CD14-positive monocyte (primary cell): ENCODE data around the gene IGF2BP3. TPM values are rescaled to one million over a fixed set of nuclear protein-coding genes. Genes with fewer than 3 reads are reported as not detected.
A peak's percentile ranks its signal among the peaks of the same experiment; 100 is the strongest.

Source experiments
- DNase-seq, 3 donors: peaks; one replicate each; pipeline ENCODE4 v3.0.0-alpha.2; 2011 to 2022
- H2AFZ ChIP-seq: 2 replicates; pipeline ENCODE4 v1.6.0; 2012; ENCODE audit warnings: mild to moderate bottlenecking, low read depth, low read length, inconsistent platforms; ENCODE audit not compliant: insufficient read depth, poor library complexity, severe bottlenecking
- H3K27ac ChIP-seq, 2 donors: 1 replicate in 1 of 2; 2 replicates in 1 of 2; pipeline ENCODE4 v1.5.1; 2012 to 2013; ENCODE audit warnings: low read length in 2 of 2, control low read depth in 1 of 2, inconsistent platforms in 1 of 2, low read depth in 1 of 2, mild to moderate bottlenecking in 1 of 2
- H3K27me3 ChIP-seq, 2 donors: one replicate each; pipeline versions ENCODE4 v1.6.0 to v1.6.1; 2011 to 2013; ENCODE audit warnings: low read length in 2 of 2; ENCODE audit not compliant: control insufficient read depth in 2 of 2, insufficient read depth in 2 of 2
- H3K36me3 ChIP-seq, 2 donors: replicated peaks in 1 of 2; 1 replicate in 1 of 2; 2 replicates in 1 of 2; pipeline versions ENCODE4 v1.5.1 to v1.6.1; 2012 to 2013; ENCODE audit warnings: low read length in 2 of 2, control low read depth in 1 of 2, inconsistent platforms in 1 of 2, mild to moderate bottlenecking in 1 of 2; ENCODE audit not compliant: insufficient read depth in 2 of 2, control insufficient read depth in 1 of 2
- H3K4me1 ChIP-seq, 2 donors: 1 replicate in 1 of 2; 2 replicates in 1 of 2; pipeline versions ENCODE4 v1.5.1 to v1.6.1; 2012 to 2013; ENCODE audit warnings: low read length in 2 of 2, control low read depth in 1 of 2, inconsistent platforms in 1 of 2, mild to moderate bottlenecking in 1 of 2, moderate library complexity in 1 of 2; ENCODE audit not compliant: insufficient read depth in 2 of 2, control insufficient read depth in 1 of 2
- H3K4me2 ChIP-seq: replicated peaks from 2 replicates; pipeline ENCODE3; 2012; ENCODE audit warnings: low read length, moderate library complexity, mild to moderate bottlenecking; ENCODE audit not compliant: poor library complexity, severe bottlenecking; ENCODE audit errors: extremely low read depth
- H3K4me3 ChIP-seq, 3 experiments: fragments of 200-600 bp in 1 of 3; sonication (generic) in 1 of 3; replicated peaks in 1 of 3; 1 replicate in 2 of 3; 2 replicates in 1 of 3; pipeline ENCODE4 v1.5.1; 2011 to 2013; ENCODE audit warnings: low read length in 3 of 3, mild to moderate bottlenecking in 3 of 3, control low read depth in 2 of 3, low read depth in 2 of 3, inconsistent platforms in 1 of 3, moderate library complexity in 1 of 3
- H3K79me2 ChIP-seq: 2 replicates; pipeline ENCODE4 v1.6.0; 2012; ENCODE audit warnings: mild to moderate bottlenecking, control low read depth, inconsistent platforms, low read length, moderate library complexity; ENCODE audit not compliant: insufficient read depth
- H3K9ac ChIP-seq: 2 replicates; pipeline ENCODE4 v1.6.0; 2017; ENCODE audit warnings: low read length, mild to moderate bottlenecking; ENCODE audit not compliant: insufficient read depth, poor library complexity, severe bottlenecking
- H3K9me3 ChIP-seq, 2 donors: replicated peaks in 1 of 2; 1 replicate in 1 of 2; 2 replicates in 1 of 2; pipeline versions ENCODE4 v1.5.1 to v1.6.1; 2012 to 2013; ENCODE audit warnings: low read length in 2 of 2, control low read depth in 1 of 2; ENCODE audit not compliant: control insufficient read depth in 1 of 2, insufficient read depth in 1 of 2
- H4K20me1 ChIP-seq: 2 replicates; pipeline ENCODE4 v1.6.0; 2012; ENCODE audit warnings: mild to moderate bottlenecking, low read length, control low read depth, moderate library complexity; ENCODE audit not compliant: insufficient read depth
- H3K27ac Mint-ChIP-seq, 7 donors: one replicate each; pipeline ENCODE4 v1.8.0; 2020; ENCODE audit warnings: mild to moderate bottlenecking in 7 of 7, mixed read lengths in 7 of 7, moderate library complexity in 6 of 7, inconsistent platforms in 2 of 7
- H3K27me3 Mint-ChIP-seq, 3 donors: one replicate each; pipeline ENCODE4 v1.8.0; 2021 to 2022; ENCODE audit warnings: low read depth in 3 of 3, mild to moderate bottlenecking in 3 of 3, mixed read lengths in 3 of 3, moderate library complexity in 3 of 3, inconsistent platforms in 1 of 3
- H3K36me3 Mint-ChIP-seq, 2 donors: one replicate each; pipeline ENCODE4 v1.8.0; 2020; ENCODE audit warnings: mixed read lengths in 2 of 2, inconsistent platforms in 1 of 2, mild to moderate bottlenecking in 1 of 2
- H3K4me1 Mint-ChIP-seq: one replicate; pipeline ENCODE4 v1.8.0; 2020; ENCODE audit warnings: mild to moderate bottlenecking, mixed read lengths
- H3K4me3 Mint-ChIP-seq, 2 donors: one replicate each; pipeline ENCODE4 v1.8.0; 2020; ENCODE audit warnings: mild to moderate bottlenecking in 2 of 2, mixed read lengths in 2 of 2, moderate library complexity in 1 of 2
- H3K9me3 Mint-ChIP-seq, 7 donors: one replicate each; pipeline ENCODE4 v1.8.0; 2020 to 2022; ENCODE audit warnings: mixed read lengths in 7 of 7, mild to moderate bottlenecking in 6 of 7, moderate library complexity in 6 of 7, inconsistent platforms in 2 of 7
- CTCF ChIP-seq: fragments of 200-600 bp; IDR thresholded peaks from one replicate; pipeline ENCODE4 v1.8.0; 2022; ENCODE audit warnings: antibody characterized with exemption, mild to moderate bottlenecking
- WGBS: methylation state at CpG from one replicate; pipeline ENCODE4 v1.1.5; 2013; ENCODE audit warnings: missing lambda C conversion rate; ENCODE audit not compliant: insufficient coverage; 5-methylcytosine and 5-hydroxymethylcytosine counted together
- intact Hi-C, 2 donors: fragments of 100-400 bp; cut with micrococcal nuclease; formaldehyde crosslinking; loops; one replicate each; pipeline versions ENCODE4 v1.15.0 to v1.15.1; 2023
- polyA plus RNA-seq, 3 donors: library from polyadenylated mRNA; depleted of rRNA in 1 of 3; unstranded in 2 of 3; stranded (reverse) in 1 of 3; fragments of 300-500 nt in 2 of 3; fragments of >200 nt in 1 of 3; fragmentation: Illumina TruSeq in 2 of 3; gene quantifications; 1 replicate in 2 of 3; 2 replicates in 1 of 3; pipeline ENCODE4 v1.2.3, GENCODE V29; 2012 to 2021

The IGF2BP3 gene
- polyA plus RNA-seq, 3 donors, result 0.60 to 5.3 (median 3.2) TPM

GRCh38 chr7:23474094-23474828, 4.0 kb upstream of the IGF2BP3 start:
- Histone ChIP-seq H3K36me3 (no peaks in the 10 kb centered on the region), H4K20me1 (no peaks in the 10 kb centered on the region), H3K4me3 (peak overlapping the region; percentile 30 to 73 (median 35)), H3K9ac (no peak overlapping the region), H3K4me2 (peak overlapping the region; percentile 97), H3K79me2 (no peaks in the 10 kb centered on the region), H3K9me3 (peaks cover 0 to 13% of the 10 kb centered on the region in 2 donors), H3K27ac (no peak overlapping the region), H2AFZ (peak overlapping the region; percentile 83), H3K27me3 (peaks cover 75 to 93% of the 10 kb centered on the region in 2 donors), H3K4me1 (peaks cover 36 to 46% of the 10 kb centered on the region in 2 donors)
- peak overlapping the region; percentile 78 to 90 for H3K4me3 Mint-ChIP-seq
- WGBS, result under 1% methylated on average over 56 of the region's 66 CpGs
- H3K36me3 Mint-ChIP-seq, result peaks cover 4 to 20% of the 10 kb centered on the region in 2 donors
- H3K27me3 Mint-ChIP-seq, result peaks cover 74 to 84% (median 75%) of the 10 kb centered on the region in 3 donors
- peak; percentile 86 to 89 (median 87) for DNase-seq
- peaks cover 0 to 38% (median 26%) of the 10 kb centered on the region in 7 donors for H3K9me3 Mint-ChIP-seq
- peaks cover 35% of the 10 kb centered on the region for H3K4me1 Mint-ChIP-seq
- TF ChIP-seq CTCF, result no peak
- peak overlapping the region in 3 of 7 donors; percentile 34 to 82 (median 68) for H3K27ac Mint-ChIP-seq
- intact Hi-C loops, result loop anchor here in 1 of 2 donors (5.0 to 10.0 kb wide), 2 partner anchors 61 to 292 kb away; partner anchors contain the start of genes NUP42 and TRA2A

GRCh38 chr7:23473844-23474093, 3.5 kb upstream of the IGF2BP3 start:
- H3K9me3 ChIP-seq, result peaks cover 0 to 15% of the 10 kb centered on the region in 2 donors
- H3K4me1 ChIP-seq, result peaks cover 41 to 51% of the 10 kb centered on the region in 2 donors
- H3K4me2 ChIP-seq, result peak overlapping the region; percentile 97
- H3K27me3 ChIP-seq, result peaks cover 75 to 93% of the 10 kb centered on the region in 2 donors
- Mint-ChIP-seq H3K27me3 (peaks cover 72 to 85% (median 76%) of the 10 kb centered on the region in 3 donors), H3K4me3 (peak overlapping the region; percentile 78 to 90), H3K4me1 (peaks cover 38% of the 10 kb centered on the region), H3K36me3 (peaks cover 4 to 20% of the 10 kb centered on the region in 2 donors), H3K27ac (no peak overlapping the region), H3K9me3 (peaks cover 0 to 38% (median 27%) of the 10 kb centered on the region in 7 donors)
- no peak overlapping the region for H3K9ac ChIP-seq
- peak overlapping the region; percentile 83 for H2AFZ ChIP-seq
- H3K4me3 ChIP-seq, result peak overlapping the region; percentile 30 to 73 (median 35)
- H4K20me1 ChIP-seq, result no peaks in the 10 kb centered on the region
- TF ChIP-seq CTCF, result no peak
- no peak for DNase-seq
- WGBS, result 2% methylated on average over 22 of the region's 23 CpGs
- H3K36me3 ChIP-seq, result no peaks in the 10 kb centered on the region
- H3K79me2 ChIP-seq, result no peaks in the 10 kb centered on the region
- no peak overlapping the region for H3K27ac ChIP-seq
- intact Hi-C loops, result loop anchor here in 1 of 2 donors (5.0 to 10.0 kb wide), 2 partner anchors 61 to 291 kb away; partner anchors contain the start of genes NUP42 and TRA2A
